A673 (cell line): ENCODE measurements around the gene ZNHIT3. TPM values are rescaled to one million over a fixed set of nuclear protein-coding genes. Genes with fewer than 3 reads are reported as not detected.

Experiments used
- BruUV-seq: library from RNA; stranded (reverse); fragments of 400-500 nt; replicated peaks from 2 replicates; lab custom pipeline; 2021; lab: Mats Ljungman, UMichigan
- CTCF ChIA-PET: fragments of 300-600 bp; sonication (Branson Sonifier 250); formaldehyde crosslinking; loops from one replicate; lab custom pipeline; 2022; ENCODE audit warnings: antibody characterized with exemption; lab: Charles Lee
- POLR2A ChIA-PET: fragments of 300-600 bp; sonication (Branson Sonifier 250); formaldehyde crosslinking; loops from one replicate; lab custom pipeline; 2022; ENCODE audit warnings: antibody characterized with exemption; ENCODE audit not compliant: low non-redundant PET; lab: Charles Lee
- DNase-seq: peaks from one replicate; pipeline ENCODE4 v3.0.0-alpha.2; 2015; ENCODE audit warnings: low spot score
- H3K27ac ChIP-seq: fragments of 200-600 bp; sonication (generic); 2 replicates; pipeline ENCODE4 v1.5.1; 2016; ENCODE audit warnings: mixed run types, low read depth, mild to moderate bottlenecking, mixed read lengths, antibody characterized with exemption, low read length; ENCODE audit not compliant: poor library complexity, severe bottlenecking
- H3K27me3 ChIP-seq: fragments of 200-600 bp; sonication (generic); replicated peaks from 2 replicates; pipeline ENCODE4 v1.6.1; 2017; ENCODE audit warnings: mixed run types, low read depth, mild to moderate bottlenecking, mixed read lengths, antibody characterized with exemption, low read length; ENCODE audit not compliant: insufficient read depth, poor library complexity
- H3K36me3 ChIP-seq: fragments of 200-600 bp; sonication (generic); 2 replicates; pipeline ENCODE4 v1.6.1; 2016; ENCODE audit warnings: mixed run types, mild to moderate bottlenecking, mixed read lengths, antibody characterized with exemption, low read length; ENCODE audit not compliant: insufficient read depth, poor library complexity, severe bottlenecking
- H3K4me1 ChIP-seq: fragments of 200-600 bp; sonication (generic); 2 replicates; pipeline ENCODE4 v1.6.1; 2017; ENCODE audit warnings: mixed run types, mild to moderate bottlenecking, mixed read lengths, antibody characterized with exemption, low read length; ENCODE audit not compliant: insufficient read depth, poor library complexity, severe bottlenecking
- H3K4me3 ChIP-seq: fragments of 200-600 bp; sonication (generic); 2 replicates; pipeline ENCODE4 v1.5.1; 2016; ENCODE audit warnings: low read depth, mixed run types, mild to moderate bottlenecking, mixed read lengths, low read length; ENCODE audit not compliant: poor library complexity, severe bottlenecking
- H3K9me3 ChIP-seq: fragments of 200-600 bp; sonication (generic); 2 replicates; pipeline ENCODE4 v1.6.1; 2016; ENCODE audit warnings: mixed run types, low read depth, mild to moderate bottlenecking, mixed read lengths, antibody characterized with exemption, low read length; ENCODE audit not compliant: poor library complexity, severe bottlenecking
- EZH2 ChIP-seq: fragments of 200-600 bp; sonication (generic); IDR thresholded peaks from 2 replicates; pipeline ENCODE4 v1.6.1; 2017; ENCODE audit warnings: borderline replicate concordance, low read depth, mild to moderate bottlenecking, mixed read lengths, antibody characterized with exemption, low read length; ENCODE audit not compliant: poor library complexity, severe bottlenecking
- intact Hi-C: fragments of 100-400 bp; cut with micrococcal nuclease; formaldehyde crosslinking; loops from one replicate; pipeline ENCODE4 v1.10.0; 2022; ENCODE audit not compliant: unreplicated experiment
- total RNA-seq: library from RNA; stranded (reverse); gene quantifications from 2 replicates; pipeline ENCODE4 v1.2.3, GENCODE V29; 2021
- TF ChIP-seq, protein P1 (sequence below): fragments of 300-800, 200-600 bp; sonication (generic); conservative IDR thresholded peaks from 2 replicates; pipeline ENCODE4 v1.5.1; 2017; ENCODE audit warnings: low read depth, mild to moderate bottlenecking, antibody characterized with exemption, low read length, moderate library complexity, mixed read lengths

Gene ZNHIT3
- total RNA-seq, 1 experiment from 2014 or later, result 35.2 TPM

DNA sequence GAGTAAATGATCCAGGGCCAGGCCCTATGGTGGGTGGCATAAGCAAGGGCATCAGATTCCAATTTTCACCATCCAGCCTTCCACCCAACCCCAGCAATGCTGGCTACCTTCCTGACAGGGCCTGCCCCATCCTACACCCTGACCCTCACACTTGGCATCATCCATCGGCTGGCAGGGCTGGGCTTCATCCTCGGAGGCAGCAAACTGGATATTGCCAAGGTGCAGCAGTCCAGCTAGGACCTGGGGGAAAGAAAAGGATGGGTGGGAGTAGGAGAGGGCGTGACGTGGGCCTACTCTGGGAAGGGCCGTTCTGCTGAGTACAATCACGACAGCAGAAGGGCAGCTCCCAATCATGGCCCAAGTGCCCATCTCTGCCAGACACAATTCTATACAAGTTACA is 24.7 kb downstream of the ZNHIT3 start:
- H3K27ac ChIP-seq, result no peak overlapping the region
- BruUV-seq, result no TSS peak
- H3K9me3 ChIP-seq, result no peaks in the 10 kb centered on the region
- CTCF ChIA-PET, result no interaction called here
- H3K27me3 ChIP-seq, result no peaks in the 10 kb centered on the region
- H3K36me3 ChIP-seq, result no peaks in the 10 kb centered on the region
- no peak overlapping the region for H3K4me3 ChIP-seq
- no peak for TF ChIP-seq EZH2
- TF ChIP-seq, protein P1, sequence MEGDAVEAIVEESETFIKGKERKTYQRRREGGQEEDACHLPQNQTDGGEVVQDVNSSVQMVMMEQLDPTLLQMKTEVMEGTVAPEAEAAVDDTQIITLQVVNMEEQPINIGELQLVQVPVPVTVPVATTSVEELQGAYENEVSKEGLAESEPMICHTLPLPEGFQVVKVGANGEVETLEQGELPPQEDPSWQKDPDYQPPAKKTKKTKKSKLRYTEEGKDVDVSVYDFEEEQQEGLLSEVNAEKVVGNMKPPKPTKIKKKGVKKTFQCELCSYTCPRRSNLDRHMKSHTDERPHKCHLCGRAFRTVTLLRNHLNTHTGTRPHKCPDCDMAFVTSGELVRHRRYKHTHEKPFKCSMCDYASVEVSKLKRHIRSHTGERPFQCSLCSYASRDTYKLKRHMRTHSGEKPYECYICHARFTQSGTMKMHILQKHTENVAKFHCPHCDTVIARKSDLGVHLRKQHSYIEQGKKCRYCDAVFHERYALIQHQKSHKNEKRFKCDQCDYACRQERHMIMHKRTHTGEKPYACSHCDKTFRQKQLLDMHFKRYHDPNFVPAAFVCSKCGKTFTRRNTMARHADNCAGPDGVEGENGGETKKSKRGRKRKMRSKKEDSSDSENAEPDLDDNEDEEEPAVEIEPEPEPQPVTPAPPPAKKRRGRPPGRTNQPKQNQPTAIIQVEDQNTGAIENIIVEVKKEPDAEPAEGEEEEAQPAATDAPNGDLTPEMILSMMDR, result no peak
- no peak for DNase-seq
- POLR2A ChIA-PET, result no interaction called here
- no peaks in the 10 kb centered on the region for H3K4me1 ChIP-seq
- intact Hi-C loops, result no loop called here

DNA sequence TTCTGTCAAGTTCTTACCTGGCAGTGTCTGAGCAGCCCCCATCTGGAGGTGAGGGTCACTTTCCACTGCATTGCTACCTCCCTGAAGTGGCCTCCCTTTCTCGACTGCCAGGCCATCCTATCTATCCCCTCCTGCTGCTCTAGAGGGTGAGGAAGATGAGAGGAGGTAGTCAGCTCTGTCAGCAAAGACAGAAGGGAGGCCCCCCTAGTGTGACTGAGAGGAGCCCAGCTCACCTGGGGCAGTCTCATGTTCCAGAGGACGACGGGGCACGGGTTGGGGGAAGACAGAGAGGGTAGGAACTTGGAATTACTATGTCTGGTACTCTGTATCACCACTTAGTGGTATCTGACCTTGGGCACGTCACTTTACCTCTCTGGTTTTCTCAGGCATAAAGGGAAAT is 26.2 kb downstream of the ZNHIT3 start:
- Histone ChIP-seq H3K36me3 (no peaks in the 10 kb centered on the region), H3K9me3 (no peaks in the 10 kb centered on the region), H3K27ac (no peak overlapping the region), H3K27me3 (no peaks in the 10 kb centered on the region), H3K4me3 (no peak overlapping the region), H3K4me1 (no peaks in the 10 kb centered on the region)
- CTCF ChIA-PET, result no interaction called here
- no peak for DNase-seq
- BruUV-seq, result no TSS peak
- TF ChIP-seq, protein P1, result no peak
- no peak for TF ChIP-seq EZH2
- POLR2A ChIA-PET, result no interaction called here
- intact Hi-C loops, result no loop called here

DNA sequence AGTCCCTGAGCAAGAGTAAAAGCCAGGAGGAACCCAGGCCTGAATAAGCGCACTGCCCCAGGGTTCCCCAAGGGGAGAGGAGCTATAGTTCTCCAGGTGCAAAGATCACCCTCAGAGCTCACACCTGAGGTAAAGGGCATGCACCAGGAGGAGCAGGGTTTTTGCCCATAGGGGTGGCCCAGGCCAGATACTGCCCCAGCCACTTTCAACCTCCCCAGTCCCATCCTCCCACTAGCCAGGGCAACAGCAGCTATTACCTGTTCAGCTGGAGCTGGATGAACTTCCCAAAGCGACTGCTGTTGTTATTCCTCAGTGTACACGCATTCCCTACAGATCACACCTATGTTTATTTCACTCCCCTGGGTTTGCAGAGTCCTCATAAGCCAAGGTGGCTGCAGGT is 28.4 kb downstream of the ZNHIT3 start:
- H3K4me1 ChIP-seq, result no peaks in the 10 kb centered on the region
- ChIA-PET CTCF (no interaction called here), POLR2A (no interaction called here)
- DNase-seq, result no peak
- no TSS peak for BruUV-seq
- no peaks in the 10 kb centered on the region for H3K36me3 ChIP-seq
- H3K27me3 ChIP-seq, result no peaks in the 10 kb centered on the region
- H3K27ac ChIP-seq, result no peak overlapping the region
- intact Hi-C loops, result no loop called here
- no peaks in the 10 kb centered on the region for H3K9me3 ChIP-seq
- no peak overlapping the region for H3K4me3 ChIP-seq
- no peak for TF ChIP-seq EZH2
- TF ChIP-seq, protein P1, result no peak
